GM18519 (cell line): ENCODE results near the gene EFTUD2.

Experiments used
- ATAC-seq: cut with Tn5 transposase; IDR thresholded peaks from one replicate; pipeline ENCODE4 v1.9.1; 2021; ENCODE audit warnings: mild to moderate bottlenecking, moderate library complexity; ENCODE audit not compliant: unreplicated experiment, low FRiP score

The EFTUD2 gene

GRCh38 chr17:44926821-44927525 is 27.7 kb upstream of the EFTUD2 start:
- no peak for ATAC-seq

DNA sequence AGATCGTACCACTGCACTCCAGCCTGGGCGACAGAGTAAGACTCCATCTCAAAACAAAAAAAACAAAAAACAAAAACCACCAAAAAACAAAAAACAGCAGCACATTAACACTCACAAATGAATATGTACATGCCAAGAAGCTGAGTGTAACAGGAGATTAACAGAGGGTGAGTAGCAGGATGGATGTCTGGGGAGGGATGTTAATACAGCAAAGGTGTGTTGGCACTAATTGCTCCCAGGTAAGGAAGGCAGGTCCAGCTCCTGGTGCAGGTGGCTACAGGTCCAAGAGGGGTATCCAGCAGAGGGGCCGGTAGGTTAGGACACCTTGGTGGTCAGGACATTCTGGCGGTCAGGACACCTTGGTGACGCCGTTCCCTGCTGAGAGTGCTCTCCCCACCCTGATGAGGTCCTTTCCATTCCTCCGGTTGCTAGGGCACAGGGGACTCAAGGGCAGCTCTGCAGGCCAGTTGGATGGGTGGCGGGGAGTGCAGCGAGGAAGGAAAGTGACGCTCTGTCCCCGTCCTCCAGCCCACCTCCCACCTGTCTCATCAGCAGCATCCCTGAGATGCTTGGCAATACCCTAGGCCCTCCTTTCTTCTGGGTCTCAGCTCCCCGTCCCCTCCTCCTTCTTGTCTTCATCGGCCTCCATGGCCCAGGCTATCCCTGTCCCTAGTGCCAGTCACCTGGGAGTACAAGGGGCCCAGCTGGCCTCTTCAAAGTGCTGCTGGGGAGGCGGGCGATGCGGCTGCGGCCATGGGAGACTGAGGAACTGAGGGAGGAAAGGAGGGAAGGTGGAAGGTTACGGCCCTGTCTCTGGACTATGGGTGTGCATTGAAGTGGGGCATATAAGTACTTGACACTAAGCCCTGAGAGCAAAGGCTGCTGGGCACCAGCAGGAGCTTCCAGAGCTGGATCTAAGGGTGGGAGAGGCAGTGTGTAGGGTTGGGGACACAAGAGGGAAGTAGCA is 26.8 kb upstream of the EFTUD2 start:
- no peak for ATAC-seq

GRCh38 chr17:44924107-44924544 is 24.9 kb upstream of the EFTUD2 start:
- ATAC-seq: no peak

DNA sequence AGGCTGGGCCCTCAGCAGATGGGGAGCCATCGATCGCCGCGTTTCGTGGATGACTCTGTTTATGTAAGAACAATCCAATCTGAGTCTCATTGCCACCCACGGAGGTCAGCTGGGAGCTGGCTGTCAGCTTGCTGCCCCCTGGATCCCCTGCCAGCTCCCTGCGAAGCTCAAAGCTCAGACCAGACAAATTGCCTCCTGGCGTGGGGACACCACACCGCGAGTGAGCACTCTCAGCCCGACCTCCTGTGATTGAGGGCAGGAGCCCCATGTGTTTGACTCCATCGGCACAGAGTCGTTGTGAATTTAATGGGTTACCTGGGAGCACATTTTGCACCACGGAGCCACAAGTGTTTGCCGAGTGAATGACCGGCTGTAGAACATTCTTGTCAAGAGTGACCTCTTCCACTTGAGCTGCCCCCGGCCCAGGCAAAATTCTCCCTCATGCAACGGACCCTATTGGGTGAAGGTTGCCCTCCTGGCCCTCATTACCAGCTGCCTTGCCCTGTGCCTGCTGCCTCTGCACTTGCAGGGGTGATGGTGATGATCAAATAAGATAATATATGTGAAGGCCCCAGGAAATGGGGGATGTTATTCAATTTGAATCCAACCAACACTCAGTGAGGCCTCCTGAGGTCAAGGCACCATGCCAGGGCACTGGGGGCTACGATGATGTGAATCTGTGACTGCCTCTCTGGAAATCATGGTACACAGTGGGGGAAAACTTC is 23.7 kb upstream of the EFTUD2 start:
- ATAC-seq: no peak

DNA sequence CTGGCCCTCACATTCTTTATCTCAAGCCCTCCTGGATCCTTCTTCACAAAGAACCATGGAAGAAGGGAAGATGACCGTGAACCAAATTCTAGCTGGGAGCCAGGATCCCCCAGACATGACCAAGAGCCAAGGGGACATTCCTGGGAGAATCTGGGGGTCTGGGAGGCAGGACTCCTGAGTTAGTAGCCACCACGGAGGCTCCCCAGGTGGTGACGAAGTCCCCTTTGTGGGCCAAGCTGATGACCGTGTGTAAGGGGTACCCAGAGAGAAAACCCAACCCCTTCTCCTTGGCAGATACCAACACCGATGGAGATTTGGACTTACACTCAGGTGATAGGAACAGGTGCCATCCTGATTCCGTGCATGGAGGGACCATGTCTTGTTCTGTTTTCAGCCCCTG is 22.9 kb upstream of the EFTUD2 start:
- ATAC-seq: no peak

- no peak for ATAC-seq
Observed at GRCh38 chr17:44921122-44921882, 22.1 kb upstream of the EFTUD2 start.

- no peak for ATAC-seq
Observed at GRCh38 chr17:44920565-44920940, 21.3 kb upstream of the EFTUD2 start.

DNA sequence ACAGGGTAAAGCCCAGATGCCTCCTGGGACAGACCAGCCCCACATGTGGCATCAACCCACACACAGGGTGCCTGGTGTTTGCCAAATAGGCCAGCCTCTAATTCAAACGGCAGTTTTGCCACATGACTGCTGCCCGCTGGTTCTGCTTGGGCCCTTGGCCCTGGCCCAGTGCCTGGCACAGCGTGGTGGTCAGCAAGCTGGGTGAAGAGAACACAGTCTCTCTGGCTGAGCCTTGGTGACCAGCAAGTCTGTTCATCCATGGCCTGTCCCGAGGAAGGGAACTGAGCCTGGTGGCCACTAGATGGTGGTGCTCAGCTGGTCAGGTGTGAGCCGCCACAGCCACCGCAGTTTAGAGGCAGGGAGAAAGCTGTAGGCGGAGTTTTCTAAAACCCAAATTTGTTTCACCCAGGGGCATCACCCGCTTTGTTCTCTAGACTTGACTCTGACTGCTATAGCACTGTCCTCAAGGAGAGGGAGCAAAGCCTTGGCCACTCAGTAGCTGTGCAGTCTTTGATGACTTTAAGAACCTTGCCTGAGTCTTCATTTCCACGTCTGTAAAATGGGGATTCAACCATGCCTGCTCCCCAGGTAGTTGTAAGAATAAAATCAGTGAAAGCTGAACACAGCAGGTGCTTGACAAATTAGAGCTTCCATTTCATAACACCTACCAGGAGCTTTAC is 20.8 kb upstream of the EFTUD2 start:
- no peak for ATAC-seq

GRCh38 chr17:44919411-44919810 is 20.2 kb upstream of the EFTUD2 start:
- ATAC-seq: no peak

- ATAC-seq: no peak
Observed at GRCh38 chr17:44918006-44918405, 18.8 kb upstream of the EFTUD2 start.

DNA sequence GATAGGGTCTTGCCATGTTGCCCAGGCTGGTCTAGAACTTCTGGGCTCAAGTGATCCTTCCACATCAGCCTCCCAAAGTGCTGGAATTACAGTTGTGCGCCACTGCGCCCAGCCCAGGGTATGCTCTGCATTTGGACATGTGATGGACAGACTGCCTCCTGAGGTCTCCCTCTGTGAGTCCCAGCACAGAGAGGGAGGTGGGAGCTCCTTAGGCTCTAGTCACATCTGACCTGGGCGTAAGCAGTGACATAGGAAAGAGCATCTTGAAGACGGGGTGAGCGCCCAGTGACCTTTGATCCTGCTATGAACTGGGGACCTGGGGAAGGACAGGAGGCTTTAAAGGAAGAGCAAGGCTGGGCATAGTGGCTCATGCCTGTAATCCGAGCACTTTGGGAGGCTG is 18.2 kb upstream of the EFTUD2 start:
- ATAC-seq: no peak

DNA sequence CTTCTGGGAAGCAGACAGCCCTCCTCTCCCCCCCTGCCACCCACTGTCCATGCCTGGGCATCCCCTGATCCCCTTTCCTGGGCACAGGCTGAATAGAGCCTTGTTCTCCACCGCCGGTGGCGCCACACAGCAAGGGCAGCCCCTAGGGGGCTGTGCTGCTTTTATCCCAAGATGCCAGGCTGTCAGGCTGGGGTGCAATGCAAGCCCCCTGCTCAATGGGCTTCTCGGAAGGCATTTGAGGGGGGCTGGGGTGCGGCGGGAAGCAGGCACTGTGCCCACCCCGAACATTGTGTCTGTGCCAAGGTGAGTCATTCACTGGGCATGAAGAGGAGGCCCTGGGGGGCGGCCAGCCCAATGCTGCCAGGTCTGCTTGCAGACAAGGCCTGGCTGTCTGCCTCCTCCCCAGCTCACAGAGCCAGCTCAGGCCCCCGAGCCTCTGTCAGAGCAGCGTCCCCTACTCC is 17.6 kb upstream of the EFTUD2 start:
- no peak for ATAC-seq

GRCh38 chr17:44915862-44916780 is 16.9 kb upstream of the EFTUD2 start:
- ATAC-seq: no peak

GRCh38 chr17:44915321-44915726 is 16.1 kb upstream of the EFTUD2 start, which contains the start of gene GFAP:
TSS of gene GFAP (minus strand) at chr17:44915500. CDS start at chr17:44915486, 14 bp downstream.
- no peak for ATAC-seq

- ATAC-seq: no peak
Observed at GRCh38 chr17:44914698-44915271, 15.5 kb upstream of the EFTUD2 start.

GRCh38 chr17:44914148-44914547 is 14.9 kb upstream of the EFTUD2 start:
- no peak for ATAC-seq

DNA sequence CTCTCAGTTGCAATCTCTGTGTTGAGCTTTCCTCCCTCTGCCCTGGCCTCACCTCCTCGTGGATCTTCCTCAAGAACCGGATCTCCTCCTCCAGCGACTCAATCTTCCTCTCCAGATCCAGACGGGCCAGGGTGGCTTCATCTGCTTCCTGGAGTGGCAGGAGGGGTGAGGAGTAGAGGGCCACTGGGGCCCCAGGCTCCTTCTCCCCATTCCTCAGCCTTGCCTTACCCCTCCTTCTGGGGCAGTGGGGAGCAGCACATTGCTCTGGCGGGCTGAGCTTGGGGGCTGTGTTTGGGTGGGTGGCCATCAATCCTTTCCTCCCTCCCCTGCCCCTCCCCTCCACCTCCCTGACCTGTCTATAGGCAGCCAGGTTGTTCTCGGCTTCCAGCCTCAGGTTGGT is 14.4 kb upstream of the EFTUD2 start:
- ATAC-seq: no peak
